ENCODE data around the gene GPBP1.

- TF ChIP-seq CTCF (IDR thresholded peaks at IDR 0.05; ENCODE audit: low read length) (no peak), EZH2 (IDR thresholded peaks at IDR 0.05; ENCODE audit: borderline replicate concordance, low read length) (no peak)
Measured at GRCh38 chr5:57219386-57219785, 45.5 kb downstream of the GPBP1 start.

Data from OCI-LY1 (cell line).